H9 (cell line): ENCODE measurements around the gene LOXL1. TPM values are rescaled to one million over a fixed set of nuclear protein-coding genes. Genes with fewer than 3 reads are reported as not detected.

Source experiments
- DNase-seq: peaks from one replicate; pipeline ENCODE4 v3.0.0-alpha.2; 2017
- H2AFZ ChIP-seq: one replicate; pipeline ENCODE4 v1.6.1; 2013; ENCODE audit warnings: mild to moderate bottlenecking, low read length, control low read depth, moderate library complexity
- H2AK5ac ChIP-seq: 2 replicates; pipeline ENCODE4 v1.6.1; 2013; ENCODE audit warnings: low read length, control low read depth, mixed read lengths; ENCODE audit not compliant: insufficient read length
- H2BK120ac ChIP-seq: one replicate; pipeline ENCODE4 v1.6.1; 2013; ENCODE audit warnings: low read depth, mild to moderate bottlenecking, low read length, control low read depth, inconsistent platforms; ENCODE audit not compliant: poor library complexity, severe bottlenecking
- H2BK12ac ChIP-seq: 2 replicates; pipeline ENCODE4 v1.6.1; 2013; ENCODE audit warnings: low read length, control low read depth, mixed read lengths, low read depth; ENCODE audit not compliant: insufficient read length
- H2BK15ac ChIP-seq: 2 replicates; pipeline ENCODE4 v1.6.1; 2013; ENCODE audit warnings: low read depth, low read length, control low read depth
- H2BK20ac ChIP-seq: one replicate; pipeline ENCODE4 v1.6.1; 2013; ENCODE audit warnings: low read depth, mild to moderate bottlenecking, low read length, control low read depth, inconsistent platforms; ENCODE audit not compliant: poor library complexity, severe bottlenecking
- H2BK5ac ChIP-seq: 2 replicates; pipeline ENCODE4 v1.6.1; 2013; ENCODE audit warnings: low read length, control low read depth, mixed read lengths; ENCODE audit not compliant: insufficient read length
- H3K14ac ChIP-seq: 2 replicates; pipeline ENCODE4 v1.6.1; 2013; ENCODE audit warnings: low read length, control low read depth; ENCODE audit not compliant: insufficient read depth
- H3K18ac ChIP-seq: 2 replicates; pipeline ENCODE4 v1.6.1; 2013; ENCODE audit warnings: low read depth, mild to moderate bottlenecking, mixed read lengths, low read length, control low read depth; ENCODE audit not compliant: insufficient read length
- H3K23ac ChIP-seq: 2 replicates; pipeline ENCODE4 v1.6.1; 2013; ENCODE audit warnings: low read length, control low read depth, mixed read lengths, low read depth; ENCODE audit not compliant: insufficient read length
- H3K23me2 ChIP-seq: 2 replicates; pipeline ENCODE4 v1.6.1; 2013; ENCODE audit warnings: low read depth, mild to moderate bottlenecking, mixed read lengths, low read length, control low read depth; ENCODE audit not compliant: insufficient read length, poor library complexity, severe bottlenecking
- H3K27ac ChIP-seq: 2 replicates; pipeline ENCODE4 v1.5.1; 2013; ENCODE audit warnings: low read length, control low read depth, mixed read lengths, low read depth; ENCODE audit not compliant: insufficient read length
- H3K27me3 ChIP-seq: 2 replicates; pipeline ENCODE4 v1.6.1; 2013; ENCODE audit warnings: low read length, control low read depth, inconsistent platforms; ENCODE audit not compliant: insufficient read depth
- H3K4ac ChIP-seq: 2 replicates; pipeline ENCODE4 v1.6.1; 2013; ENCODE audit warnings: low read depth, mild to moderate bottlenecking, control low read depth, inconsistent platforms, low read length, moderate library complexity
- H3K4me1 ChIP-seq: 2 replicates; pipeline ENCODE4 v1.6.1; 2013; ENCODE audit warnings: low read length, control low read depth, inconsistent platforms; ENCODE audit not compliant: insufficient read depth
- H3K4me2 ChIP-seq: 2 replicates; pipeline ENCODE4 v1.6.1; 2013; ENCODE audit warnings: low read length, control low read depth, mixed read lengths; ENCODE audit not compliant: insufficient read length, insufficient read depth
- H3K56ac ChIP-seq: 2 replicates; pipeline ENCODE4 v1.6.1; 2013; ENCODE audit warnings: low read depth, mild to moderate bottlenecking, mixed read lengths, low read length, control low read depth; ENCODE audit not compliant: insufficient read length
- H3K79me1 ChIP-seq: 2 replicates; pipeline ENCODE4 v1.6.1; 2013; ENCODE audit warnings: low read depth, mild to moderate bottlenecking, moderate library complexity, low read length, control low read depth, inconsistent platforms; ENCODE audit not compliant: insufficient read depth, poor library complexity, severe bottlenecking
- H3K79me2 ChIP-seq: 2 replicates; pipeline ENCODE4 v1.6.1; 2013; ENCODE audit warnings: low read length, control low read depth, inconsistent platforms; ENCODE audit not compliant: insufficient read depth
- H3K9ac ChIP-seq: 2 replicates; pipeline ENCODE4 v1.6.1; 2013; ENCODE audit warnings: low read length, control low read depth, mixed read lengths; ENCODE audit not compliant: insufficient read length; ENCODE audit errors: extremely low read depth
- H3K9me3 ChIP-seq: one replicate; pipeline ENCODE4 v1.6.1; 2013; ENCODE audit warnings: low read depth, low read length, inconsistent platforms; ENCODE audit not compliant: control insufficient read depth
- H3T11ph ChIP-seq: one replicate; pipeline ENCODE4 v1.6.1; 2013; ENCODE audit warnings: mild to moderate bottlenecking, low read length, control low read depth, inconsistent platforms
- H4K20me1 ChIP-seq: one replicate; pipeline ENCODE4 v1.6.1; 2013; ENCODE audit not compliant: control insufficient read depth, insufficient read length, insufficient read depth
- H4K5ac ChIP-seq: 2 replicates; pipeline ENCODE4 v1.6.1; 2013; ENCODE audit warnings: low read depth, mild to moderate bottlenecking, mixed read lengths, low read length, control low read depth; ENCODE audit not compliant: insufficient read length
- H4K8ac ChIP-seq: replicated peaks from 2 replicates; pipeline ENCODE4 v1.6.1; 2013; ENCODE audit warnings: low read length, control low read depth, mixed read lengths, low read depth; ENCODE audit not compliant: insufficient read length
- H4K91ac ChIP-seq: 2 replicates; pipeline ENCODE4 v1.6.1; 2013; ENCODE audit warnings: low read depth, mild to moderate bottlenecking, moderate library complexity, mixed read lengths, low read length, control low read depth; ENCODE audit not compliant: insufficient read length
- H3K27ac Mint-ChIP-seq, 3 experiments: 2 replicates in 2 of 3; 3 replicates in 1 of 3; pipeline ENCODE4 v1.8.0; 2020 to 2021; ENCODE audit warnings: mixed read lengths in 3 of 3, mild to moderate bottlenecking in 1 of 3, moderate library complexity in 1 of 3
- H3K27me3 Mint-ChIP-seq: 2 replicates; pipeline ENCODE4 v1.8.0; 2021; ENCODE audit warnings: low read depth, mild to moderate bottlenecking, moderate library complexity, mixed read lengths
- H3K36me3 Mint-ChIP-seq, 3 experiments: 2 replicates in 2 of 3; 3 replicates in 1 of 3; pipeline ENCODE4 v1.8.0; 2020 to 2021; ENCODE audit warnings: low read depth in 3 of 3, mixed read lengths in 3 of 3; ENCODE audit not compliant: insufficient read depth in 1 of 3
- H3K4me1 Mint-ChIP-seq, 2 experiments: 2 replicates each; pipeline ENCODE4 v1.8.0; 2020; ENCODE audit warnings: mixed read lengths in 2 of 2
- H3K4me3 Mint-ChIP-seq, 2 experiments: 2 replicates in 1 of 2; 3 replicates in 1 of 2; pipeline ENCODE4 v1.8.0; 2020 to 2021; ENCODE audit warnings: mild to moderate bottlenecking in 2 of 2, mixed read lengths in 2 of 2, moderate library complexity in 1 of 2
- H3K9me3 Mint-ChIP-seq, 2 experiments: 2 replicates in 1 of 2; 3 replicates in 1 of 2; pipeline ENCODE4 v1.8.0; 2020; ENCODE audit warnings: mild to moderate bottlenecking in 2 of 2, mixed read lengths in 2 of 2, moderate library complexity in 1 of 2
- WGBS: extraction: QIAGEN DNeasy Blood & Tissue Kit; methylation state at CpG from one replicate; pipeline ENCODE4 v1.1.7; 2013; ENCODE audit warnings: missing lambda C conversion rate, low lambda C conversion rate, mixed read lengths; ENCODE audit not compliant: insufficient read length; ENCODE audit errors: extremely low coverage; 5-methylcytosine and 5-hydroxymethylcytosine counted together
- total RNA-seq: library from RNA; stranded (reverse); gene quantifications from 2 replicates; pipeline ENCODE4 v1.2.1, GENCODE V29; 2021
- TF ChIP-seq, protein P1 (sequence below): fragments of 200-600 bp; sonication (generic); conservative IDR thresholded peaks from 3 replicates; pipeline ENCODE4 v1.8.0; 2021; ENCODE audit warnings: antibody characterized with exemption, mild to moderate bottlenecking

Gene LOXL1
- total RNA-seq, 1 experiment from 2014 or later: 9.1 TPM

GRCh38 chr15:73908030-73908821 is 18.0 kb upstream of the LOXL1 start:
- H3K4ac ChIP-seq: no peak overlapping the region
- H3K23me2 ChIP-seq: no peaks in the 10 kb centered on the region
- no peak overlapping the region for H3K14ac ChIP-seq
- no peak overlapping the region for H4K5ac ChIP-seq
- H3K9ac ChIP-seq: no peak overlapping the region
- H3K4me1 Mint-ChIP-seq: peaks cover 14 to 18% of the 10 kb centered on the region in 2 experiments
- H3K36me3 Mint-ChIP-seq: no peaks in the 10 kb centered on the region; a peak in 1 of 7 replicates
- H2BK12ac ChIP-seq: no peak overlapping the region
- no peak overlapping the region for H2AFZ ChIP-seq
- peaks cover 3% of the 10 kb centered on the region for H3K27me3 Mint-ChIP-seq
- H3K4me3 Mint-ChIP-seq: no peak overlapping the region
- no peaks in the 10 kb centered on the region for H3K27me3 ChIP-seq
- H3K79me2 ChIP-seq: no peaks in the 10 kb centered on the region
- DNase-seq: peak; percentile 86
- no peak overlapping the region for H3K23ac ChIP-seq
- H2BK120ac ChIP-seq: no peak overlapping the region
- TF ChIP-seq, protein P1, sequence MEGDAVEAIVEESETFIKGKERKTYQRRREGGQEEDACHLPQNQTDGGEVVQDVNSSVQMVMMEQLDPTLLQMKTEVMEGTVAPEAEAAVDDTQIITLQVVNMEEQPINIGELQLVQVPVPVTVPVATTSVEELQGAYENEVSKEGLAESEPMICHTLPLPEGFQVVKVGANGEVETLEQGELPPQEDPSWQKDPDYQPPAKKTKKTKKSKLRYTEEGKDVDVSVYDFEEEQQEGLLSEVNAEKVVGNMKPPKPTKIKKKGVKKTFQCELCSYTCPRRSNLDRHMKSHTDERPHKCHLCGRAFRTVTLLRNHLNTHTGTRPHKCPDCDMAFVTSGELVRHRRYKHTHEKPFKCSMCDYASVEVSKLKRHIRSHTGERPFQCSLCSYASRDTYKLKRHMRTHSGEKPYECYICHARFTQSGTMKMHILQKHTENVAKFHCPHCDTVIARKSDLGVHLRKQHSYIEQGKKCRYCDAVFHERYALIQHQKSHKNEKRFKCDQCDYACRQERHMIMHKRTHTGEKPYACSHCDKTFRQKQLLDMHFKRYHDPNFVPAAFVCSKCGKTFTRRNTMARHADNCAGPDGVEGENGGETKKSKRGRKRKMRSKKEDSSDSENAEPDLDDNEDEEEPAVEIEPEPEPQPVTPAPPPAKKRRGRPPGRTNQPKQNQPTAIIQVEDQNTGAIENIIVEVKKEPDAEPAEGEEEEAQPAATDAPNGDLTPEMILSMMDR: peak; percentile 94
- no peak overlapping the region for H4K91ac ChIP-seq
- no peaks in the 10 kb centered on the region for H3K9me3 ChIP-seq
- H2BK20ac ChIP-seq: no peak overlapping the region
- H4K20me1 ChIP-seq: no peaks in the 10 kb centered on the region
- H3K27ac ChIP-seq: no peak overlapping the region
- WGBS: no CpG with 5 or more reads among the region's 7 CpGs
- H3K18ac ChIP-seq: no peak overlapping the region
- H2AK5ac ChIP-seq: no peak overlapping the region
- no peak overlapping the region for H2BK15ac ChIP-seq
- H3K4me1 ChIP-seq: no peaks in the 10 kb centered on the region; the same call in 1 of the 2 replicates
- H3T11ph ChIP-seq: no peak overlapping the region
- no peaks in the 10 kb centered on the region for H3K79me1 ChIP-seq
- no peak overlapping the region for H3K27ac Mint-ChIP-seq
- H2BK5ac ChIP-seq: no peak overlapping the region
- H3K4me2 ChIP-seq: no peak overlapping the region
- no peak overlapping the region for H4K8ac ChIP-seq
- H3K56ac ChIP-seq: no peak overlapping the region
- H3K9me3 Mint-ChIP-seq: no peaks in the 10 kb centered on the region
